SK-N-SH treated with all-trans-retinoic acid at 6 μM for 48 hours (cell line): ENCODE results near the gene BTN2A1.

Source experiments
- ARNTL ChIP-seq: fragments of 450-650 bp; formaldehyde crosslinking; IDR thresholded peaks from 2 replicates; pipeline ENCODE4 v1.5.0; 2020; ENCODE audit warnings: low read depth, mild to moderate bottlenecking, moderate library complexity, borderline replicate concordance
- CREB5 ChIP-seq: fragments of 250-450 bp; sonication (Bioruptor Pico); IDR thresholded peaks from 2 replicates; pipeline ENCODE4 v1.5.1; 2020; ENCODE audit warnings: low read depth, mild to moderate bottlenecking, moderate library complexity
- GLIS3 ChIP-seq: fragments of 250-450 bp; sonication (Bioruptor Pico); IDR thresholded peaks from 2 replicates; pipeline ENCODE4 v1.5.0; 2020; ENCODE audit warnings: mild to moderate bottlenecking, moderate library complexity
- ISL1 ChIP-seq: fragments of 250-450 bp; sonication (Bioruptor Pico); IDR thresholded peaks from 2 replicates; pipeline ENCODE4 v2.1.2; 2022; ENCODE audit warnings: mild to moderate bottlenecking, moderate library complexity
- OSR1 ChIP-seq: fragments of 250-450 bp; sonication (Bioruptor Pico); IDR thresholded peaks from 2 replicates; pipeline ENCODE4 v1.8.0; 2022; ENCODE audit warnings: moderate library complexity, mild to moderate bottlenecking, inconsistent platforms
- PATZ1 ChIP-seq: fragments of 250-450 bp; sonication (Bioruptor Pico); IDR thresholded peaks from 2 replicates; pipeline ENCODE4 v1.8.0; 2020; ENCODE audit warnings: mild to moderate bottlenecking, moderate library complexity, borderline replicate concordance
- TSHZ2 ChIP-seq: fragments of 250-450 bp; sonication (Bioruptor Pico); IDR thresholded peaks from 2 replicates; pipeline ENCODE4 v1.5.0; 2020; ENCODE audit warnings: mild to moderate bottlenecking, moderate library complexity
- ZC3H10 ChIP-seq: fragments of 250-450 bp; sonication (Bioruptor Pico); IDR thresholded peaks from 2 replicates; pipeline ENCODE4 v1.5.1; 2021; ENCODE audit warnings: mild to moderate bottlenecking, moderate library complexity
- ZNF565 ChIP-seq: fragments of 450-650 bp; formaldehyde crosslinking; conservative IDR thresholded peaks from 2 replicates; pipeline ENCODE4 v1.5.0; 2020; ENCODE audit warnings: low read depth, mild to moderate bottlenecking, moderate library complexity
- ZNF8 ChIP-seq: fragments of 450-650 bp; formaldehyde crosslinking; IDR thresholded peaks from 2 replicates; pipeline ENCODE4 v1.5.0; 2020; ENCODE audit warnings: mild to moderate bottlenecking, moderate library complexity

GRCh38 chr6:26441977-26442376, 15.8 kb upstream of the BTN2A1 start:
- TF ChIP-seq ZC3H10 (CRISPR knock-in tag), result no peak
- no peak for TF ChIP-seq PATZ1
- TF ChIP-seq TSHZ2 (CRISPR knock-in tag), result no peak
- TF ChIP-seq GLIS3 (CRISPR knock-in tag), result no peak
- TF ChIP-seq ISL1 (CRISPR knock-in tag), result no peak
- TF ChIP-seq ZNF565 (CRISPR knock-in tag), result no peak
- no peak for TF ChIP-seq CREB5 (CRISPR knock-in tag)
- no peak for TF ChIP-seq ARNTL
- TF ChIP-seq ZNF8 (CRISPR knock-in tag), result no peak
- TF ChIP-seq OSR1 (CRISPR knock-in tag), result no peak
